GM19238 (cell line): ENCODE results near the gene FOXP3.

Experiments
- DNase-seq: peaks from one replicate; pipeline ENCODE4 v3.0.0; 2011; ENCODE audit warnings: low spot score; ENCODE audit not compliant: insufficient read length

Gene FOXP3

DNA sequence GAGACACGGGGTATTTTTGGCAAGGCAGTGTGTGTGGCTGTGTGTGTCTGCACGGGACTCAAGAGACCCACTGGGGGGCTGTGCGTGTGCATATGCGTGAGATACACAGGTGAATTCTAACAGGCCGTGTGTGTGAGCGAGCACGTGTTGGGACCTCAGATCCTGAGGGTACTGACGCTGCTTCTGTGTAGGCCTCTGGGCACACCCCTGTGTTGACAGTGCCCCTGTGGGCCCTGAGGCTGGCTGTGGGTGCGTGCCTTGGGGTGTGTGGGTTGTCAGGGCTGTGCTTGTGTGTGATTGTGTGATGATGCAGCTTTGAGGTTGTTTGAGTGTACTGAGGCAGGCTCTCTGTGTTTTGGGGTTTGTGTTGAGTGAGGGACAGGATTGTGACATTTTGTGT, 13.9 kb downstream of the FOXP3 start:
- DNase-seq, result no peak

GRCh38 chrX:49250066-49250465, 14.4 kb downstream of the FOXP3 start:
- no peak for DNase-seq

DNA sequence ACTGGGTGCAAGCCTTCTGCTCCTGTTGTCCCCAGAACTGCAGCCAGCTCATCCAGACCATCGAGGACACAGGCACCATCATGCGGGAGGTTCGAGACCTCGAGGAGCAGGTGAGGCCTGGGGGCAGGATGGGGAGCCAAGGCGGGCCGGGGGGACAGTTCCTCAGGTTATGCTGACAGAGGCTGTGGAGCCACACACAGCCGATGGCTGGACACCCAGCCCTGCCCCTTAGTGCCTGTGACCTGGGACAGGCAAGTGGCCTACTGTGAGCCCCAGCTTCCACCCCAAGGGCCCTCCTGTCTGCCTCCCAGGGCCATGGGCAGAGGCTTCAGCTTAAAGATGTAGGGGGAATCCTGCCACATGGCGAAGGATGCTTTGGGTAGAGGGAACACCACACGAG, 14.9 kb downstream of the FOXP3 start:
- no peak for DNase-seq

DNA sequence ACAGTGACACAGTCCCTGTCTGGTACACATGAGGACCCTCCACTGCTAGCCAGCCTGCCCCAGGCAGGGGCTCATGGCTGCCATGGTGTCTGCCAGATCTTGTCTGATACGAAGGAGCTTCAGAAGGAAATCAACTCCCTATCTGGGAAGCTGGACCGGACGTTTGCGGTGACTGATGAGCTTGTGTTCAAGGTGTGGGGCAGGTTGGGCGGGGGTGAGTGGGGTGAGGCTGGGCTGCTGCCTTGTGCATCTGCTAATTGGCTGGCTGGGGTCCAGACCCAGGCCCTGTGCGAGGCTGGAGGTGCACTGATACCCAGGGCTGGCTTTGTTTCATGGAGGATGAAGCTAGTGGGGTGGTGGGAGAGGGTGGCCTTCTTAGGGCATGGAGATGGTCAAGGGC, 15.4 kb downstream of the FOXP3 start:
- no peak for DNase-seq

- DNase-seq, result no peak
Measured at GRCh38 chrX:49247916-49248811, 16.3 kb downstream of the FOXP3 start.

DNA sequence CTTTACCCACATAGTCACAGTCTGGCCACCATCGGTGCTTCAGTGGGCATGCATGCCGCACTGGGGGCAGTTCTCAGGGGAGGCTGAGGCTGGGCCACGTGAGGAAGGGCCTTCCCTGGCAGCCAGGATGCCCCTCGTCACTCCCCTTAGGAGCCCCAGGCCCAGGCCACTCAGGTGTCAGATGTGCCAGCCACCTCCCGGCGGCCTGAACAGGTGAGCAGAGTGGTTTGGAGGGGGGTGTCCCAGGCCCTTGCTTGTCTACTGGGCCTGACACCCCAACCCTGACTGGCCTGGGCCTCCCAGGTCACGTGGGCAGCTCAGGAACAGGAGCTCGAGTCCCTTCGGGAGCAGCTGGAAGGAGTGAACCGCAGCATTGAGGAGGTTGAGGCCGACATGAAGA, 17.2 kb downstream of the FOXP3 start:
- no peak for DNase-seq

DNA sequence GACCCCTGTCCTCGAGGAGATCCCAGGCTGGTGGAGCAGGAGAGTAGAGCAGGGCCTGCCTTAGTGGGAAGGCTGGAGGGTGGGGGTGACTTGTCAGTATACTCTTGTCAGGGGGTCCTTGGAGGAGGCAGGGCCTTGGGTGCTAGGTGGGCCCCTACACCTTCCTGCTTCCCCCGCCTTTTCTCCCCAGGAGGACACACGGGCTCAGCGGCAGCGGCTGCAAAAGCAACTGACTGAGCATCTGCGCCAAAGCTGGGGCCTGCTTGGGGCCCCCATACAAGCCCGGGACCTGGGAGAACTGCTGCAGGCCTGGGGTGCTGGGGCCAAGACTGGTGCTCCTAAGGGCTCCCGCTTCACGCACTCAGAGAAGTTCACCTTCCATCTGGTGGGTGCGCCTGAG, 18.0 kb downstream of the FOXP3 start:
- DNase-seq, result no peak

DNA sequence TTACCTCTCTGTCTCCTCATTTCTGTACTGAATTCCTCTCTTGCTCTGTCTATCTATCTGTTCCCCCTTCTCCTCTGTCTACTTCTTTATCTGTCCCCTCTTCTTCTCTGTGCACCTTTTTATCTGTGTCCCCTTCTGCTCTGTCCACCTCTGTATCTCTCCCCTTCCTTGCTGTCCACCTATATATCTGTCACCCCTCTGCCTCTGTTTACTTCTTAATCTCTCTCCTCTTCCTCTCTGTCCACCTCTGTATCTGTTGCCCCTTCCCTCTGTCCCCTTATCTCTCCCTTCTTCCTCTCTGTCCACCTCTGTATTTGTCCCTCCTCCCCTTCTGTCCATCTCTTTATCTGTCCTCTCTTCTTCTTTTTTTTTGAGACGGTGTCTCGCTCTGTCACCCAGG, 20.3 kb downstream of the FOXP3 start:
- DNase-seq, result no peak

DNA sequence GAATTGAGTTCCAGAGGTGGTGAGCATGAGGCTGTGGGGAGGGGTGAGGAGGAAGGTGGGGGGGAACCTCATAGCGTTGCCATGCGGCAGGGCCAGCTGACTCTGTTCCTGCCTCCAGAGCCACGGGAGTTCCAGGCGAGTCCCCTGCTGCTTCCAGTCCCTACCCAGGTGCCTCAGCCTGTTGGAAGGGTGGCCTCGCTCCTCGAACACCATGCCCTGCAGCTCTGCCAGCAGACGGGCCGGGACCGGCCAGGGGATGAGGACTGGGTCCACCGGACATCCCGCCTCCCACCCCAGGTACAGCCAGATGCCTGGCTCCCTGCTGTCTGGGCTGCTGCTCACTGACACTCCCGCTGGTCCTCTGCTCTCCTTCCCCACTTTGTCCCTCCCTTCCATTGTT, 21.3 kb downstream of the FOXP3 start:
- DNase-seq, result no peak

DNA sequence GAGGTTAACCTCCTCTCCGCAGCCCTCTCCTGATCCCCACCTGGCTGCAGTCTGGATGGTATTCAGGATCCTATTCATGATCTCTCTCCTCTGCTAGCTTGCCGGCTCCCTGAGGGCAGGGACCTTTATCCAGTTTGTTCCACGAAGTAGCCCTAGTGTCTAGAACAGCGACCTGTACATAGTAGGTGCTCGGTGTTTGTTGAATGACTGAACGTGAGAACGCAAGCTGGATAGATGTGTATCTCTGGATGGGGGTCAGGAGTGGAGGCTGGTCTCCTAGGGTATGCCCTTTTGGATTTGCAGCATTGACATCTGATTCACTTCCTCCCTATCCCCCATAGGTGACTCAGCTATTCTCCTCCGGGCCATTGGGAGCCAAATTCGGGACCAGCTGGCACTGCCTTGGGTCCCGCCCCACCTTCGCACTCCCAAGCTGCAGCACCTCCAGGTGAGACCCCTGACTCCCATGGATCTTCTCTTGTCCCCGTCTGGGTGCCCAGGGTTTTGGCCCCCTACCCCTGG, 21.9 kb downstream of the FOXP3 start:
- DNase-seq, result no peak

DNA sequence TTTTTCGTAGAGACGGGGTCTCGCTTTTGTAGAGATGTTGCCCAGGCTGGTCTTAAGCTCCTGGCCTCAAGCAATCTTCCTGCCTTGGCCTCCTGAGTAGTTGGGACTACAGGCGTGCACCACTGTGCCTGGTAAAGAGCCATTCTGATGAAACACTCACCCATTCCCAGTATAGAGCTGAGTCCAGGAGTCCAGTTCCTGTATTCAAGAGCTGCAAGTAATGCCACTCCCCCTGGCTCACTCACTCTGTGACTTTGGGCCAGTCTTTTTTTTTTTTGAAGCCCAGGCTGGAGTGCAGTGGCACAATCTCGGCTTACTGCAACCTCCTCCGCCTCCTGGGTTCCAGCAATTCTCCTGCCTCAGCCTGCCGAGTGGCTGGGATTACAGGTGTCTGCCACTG, 25.8 kb downstream of the FOXP3 start:
- no peak for DNase-seq

- DNase-seq, result peak; percentile 27
Measured at GRCh38 chrX:49237060-49237459, 27.4 kb downstream of the FOXP3 start.

DNA sequence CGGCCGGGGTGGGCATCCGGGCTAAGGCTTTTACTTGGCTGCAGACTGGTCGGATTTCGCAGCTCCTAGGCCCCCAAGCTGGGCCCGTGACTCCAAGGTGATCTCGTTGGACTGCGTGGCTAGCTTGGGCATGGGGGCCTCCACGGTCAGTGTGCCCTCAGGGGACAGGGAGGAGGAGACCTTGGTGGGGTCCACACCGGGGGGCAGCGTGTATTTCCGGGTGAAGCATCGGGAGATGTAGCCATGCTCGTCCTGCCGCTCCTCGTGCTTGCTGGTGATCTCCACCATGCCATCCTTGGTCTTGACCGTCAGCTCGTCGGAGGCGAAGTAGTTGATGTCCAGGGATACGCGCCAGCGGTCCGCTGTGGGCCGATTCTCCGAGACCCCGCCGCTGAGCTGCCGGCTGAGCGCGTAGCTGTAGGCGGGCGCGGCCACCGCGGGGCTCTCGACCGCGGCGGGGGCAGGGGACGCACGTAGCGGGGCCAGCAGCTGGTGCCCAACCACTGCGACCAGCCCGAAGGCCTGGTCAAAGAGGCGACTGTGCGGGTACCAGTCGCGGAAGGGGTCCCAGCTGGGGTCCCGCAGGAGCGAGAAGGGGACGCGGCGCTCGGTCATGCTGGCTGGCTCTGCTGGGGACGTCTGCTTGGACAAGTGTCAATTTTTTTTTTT, 30.5 kb downstream of the FOXP3 start:
- DNase-seq, result no peak

DNA sequence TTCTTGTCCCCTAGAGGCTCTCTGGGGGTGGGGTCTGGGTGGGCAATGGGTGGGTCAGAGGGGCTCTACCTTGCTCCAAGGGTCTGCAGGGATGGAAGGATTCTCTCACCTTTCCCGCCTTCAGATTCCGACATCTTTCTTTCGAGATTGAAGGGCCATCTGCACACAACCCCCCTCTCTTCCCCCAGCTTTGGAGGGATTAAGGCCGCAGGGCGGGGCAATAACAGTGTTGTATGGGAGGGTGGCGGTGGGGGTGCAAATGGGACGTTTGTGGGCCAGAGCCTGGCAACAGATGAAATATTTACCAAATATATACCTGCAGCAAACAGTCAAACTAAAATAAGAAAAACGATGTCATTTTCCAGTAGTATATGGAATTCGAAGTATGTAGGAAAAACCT, 31.3 kb downstream of the FOXP3 start, which contains the start of gene CACNA1F:
CACNA1F (minus strand) TSS at position 165 of the 400 bp plus-strand sequence; CDS start at position 134, 31 bp downstream.
- no peak for DNase-seq

- no peak for DNase-seq
Measured at GRCh38 chrX:49232525-49232924, 32.0 kb downstream of the FOXP3 start.

GRCh38 chrX:49231333-49232000, 33.0 kb downstream of the FOXP3 start:
- DNase-seq, result no peak

DNA sequence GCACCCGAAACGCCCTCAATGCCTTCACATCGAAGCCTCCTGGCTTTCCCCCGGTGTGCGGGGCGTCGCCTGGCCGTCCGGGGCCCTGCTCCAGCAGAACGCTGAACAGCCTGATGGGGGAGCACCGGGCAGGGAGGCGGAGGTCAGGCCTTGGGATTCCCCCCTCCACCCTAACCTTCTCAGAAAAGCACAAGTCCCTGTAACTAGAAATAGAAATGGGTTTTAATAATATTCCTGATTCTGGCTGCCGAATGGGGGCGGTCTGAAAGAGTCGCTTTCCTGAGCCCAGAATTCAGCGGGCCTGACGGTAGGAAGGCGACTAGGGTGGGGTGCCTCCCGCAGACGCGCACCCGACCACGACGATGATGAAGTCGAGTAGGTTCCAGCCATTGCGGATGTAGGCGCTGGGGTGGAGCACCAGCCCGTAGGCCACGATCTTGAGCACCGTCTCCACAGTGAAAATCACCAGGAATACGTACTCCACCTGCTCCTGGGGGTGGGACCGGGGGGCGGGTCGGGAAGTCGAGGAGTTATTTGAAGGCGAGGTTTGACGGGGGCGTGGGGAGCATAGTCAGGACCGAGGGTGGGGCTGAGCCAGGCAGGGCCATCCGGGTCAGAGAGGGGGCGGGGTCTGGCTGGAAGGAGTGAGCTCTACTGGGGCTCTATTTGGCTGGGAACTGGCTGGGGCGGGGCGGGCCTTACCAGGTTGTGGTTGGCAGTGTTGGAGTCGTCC, 33.8 kb downstream of the FOXP3 start:
- DNase-seq, result peak; percentile 67

- no peak for DNase-seq
Measured at GRCh38 chrX:49228185-49228584, 36.3 kb downstream of the FOXP3 start.

- no peak for DNase-seq
Measured at GRCh38 chrX:49227726-49228125, 36.8 kb downstream of the FOXP3 start.

DNA sequence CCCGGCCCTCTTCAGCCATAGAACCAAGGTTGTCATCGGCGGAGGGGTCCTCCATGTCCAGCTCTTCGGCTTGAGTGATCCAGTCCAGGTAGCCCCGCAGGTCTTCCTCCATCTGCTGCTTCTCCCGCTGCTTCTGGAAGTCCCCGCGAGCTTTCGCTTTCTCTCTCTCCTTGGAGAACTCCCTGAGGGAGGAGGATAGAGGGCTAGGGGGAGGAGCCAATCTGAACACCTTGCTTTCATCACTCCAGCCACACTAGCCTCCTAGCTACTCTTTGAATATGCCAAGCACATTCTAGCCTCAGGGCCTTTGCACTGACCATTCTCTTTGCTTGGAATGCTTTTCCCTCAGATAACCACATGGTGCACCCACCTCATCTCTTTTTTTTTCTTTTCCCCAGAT, 37.6 kb downstream of the FOXP3 start:
- DNase-seq, result no peak

- DNase-seq, result no peak
Measured at GRCh38 chrX:49225858-49226257, 38.7 kb downstream of the FOXP3 start.
